ENCODE results near the gene NPY2R.

Gene NPY2R

GRCh38 chr4:155208258-155209054 is at the start of gene NPY2R:
Gene NPY2R (plus strand): TSS chr4:155208636. CDS start chr4:155213940, 5,304 bp downstream.
- no peaks in the 10 kb centered on the region for H4K20me1 ChIP-seq (ENCODE audit: insufficient read depth, low read length)
- no peaks in the 10 kb centered on the region for H3K27me3 ChIP-seq (ENCODE audit: insufficient read depth, low read length)
- TF ChIP-seq CTCF (IDR thresholded peaks at IDR 0.05; ENCODE audit: low read length): no peak
- TF ChIP-seq EZH2 (IDR thresholded peaks at IDR 0.05; ENCODE audit: borderline replicate concordance, low read length): no peak
- H3K79me2 ChIP-seq (ENCODE audit: insufficient read depth, low read length): no peaks in the 10 kb centered on the region
- H3K9me3 ChIP-seq (ENCODE audit: low read length): no peaks in the 10 kb centered on the region
- no peak within 1 kb of the TSS for H3K4me3 ChIP-seq (ENCODE audit: low read depth, low read length, poor library complexity, severe bottlenecking)
- no peak within 1 kb of the TSS for H3K27ac ChIP-seq (ENCODE audit: low read depth, low read length, poor library complexity, severe bottlenecking)
- H3K36me3 ChIP-seq (ENCODE audit: insufficient read depth, low read length): no peaks in the 10 kb centered on the region
- no peaks in the 10 kb centered on the region for H3K9me2 ChIP-seq (ENCODE audit: low read depth, low read length)
- no peak within 1 kb of the TSS for H3K4me2 ChIP-seq (ENCODE audit: low read length)
- H3F3A ChIP-seq (ENCODE audit: insufficient read depth, low read length): no peaks in the 10 kb centered on the region
- H3K4me1 ChIP-seq (ENCODE audit: insufficient read depth, low read length, severe bottlenecking): no peaks in the 10 kb centered on the region
- H2AFZ ChIP-seq (ENCODE audit: low read length): no peak within 1 kb of the TSS
- H3K9ac ChIP-seq (ENCODE audit: low read length): no peak within 1 kb of the TSS

- TF ChIP-seq CTCF (IDR thresholded peaks at IDR 0.05; ENCODE audit: low read length) (no peak), EZH2 (IDR thresholded peaks at IDR 0.05; ENCODE audit: borderline replicate concordance, low read length) (no peak)
- H3K79me2 ChIP-seq (ENCODE audit: insufficient read depth, low read length): no peaks in the 10 kb centered on the region
These were observed 47.1 kb upstream of the NPY2R start for GRCh38 chr4:155161357-155161756.

GRCh38 chr4:155164718-155165117 is 43.7 kb upstream of the NPY2R start:
- no peak overlapping the region for H2AFZ ChIP-seq (ENCODE audit: low read length)
- H3K9me3 ChIP-seq (ENCODE audit: low read length): no peaks in the 10 kb centered on the region
- H3K9ac ChIP-seq (ENCODE audit: low read length): no peak overlapping the region
- H4K20me1 ChIP-seq (ENCODE audit: insufficient read depth, low read length): no peaks in the 10 kb centered on the region
- H3K9me2 ChIP-seq (ENCODE audit: low read depth, low read length): no peaks in the 10 kb centered on the region
- H3K79me2 ChIP-seq (ENCODE audit: insufficient read depth, low read length): no peaks in the 10 kb centered on the region
- H3K27me3 ChIP-seq (ENCODE audit: insufficient read depth, low read length): no peaks in the 10 kb centered on the region
- H3K4me1 ChIP-seq (ENCODE audit: insufficient read depth, low read length, severe bottlenecking): no peaks in the 10 kb centered on the region
- H3K36me3 ChIP-seq (ENCODE audit: insufficient read depth, low read length): no peaks in the 10 kb centered on the region
- no peak overlapping the region for H3K27ac ChIP-seq (ENCODE audit: low read depth, low read length, poor library complexity, severe bottlenecking)
- H3F3A ChIP-seq (ENCODE audit: insufficient read depth, low read length): no peaks in the 10 kb centered on the region
- H3K4me2 ChIP-seq (ENCODE audit: low read length): no peak overlapping the region
- H3K4me3 ChIP-seq (ENCODE audit: low read depth, low read length, poor library complexity, severe bottlenecking): no peak overlapping the region
- TF ChIP-seq CTCF (IDR thresholded peaks at IDR 0.05; ENCODE audit: low read length) (no peak), EZH2 (IDR thresholded peaks at IDR 0.05; ENCODE audit: borderline replicate concordance, low read length) (no peak)

More at GRCh38 chr4:155161357-155161756, 47.1 kb upstream of the NPY2R start:
- H3F3A ChIP-seq (ENCODE audit: insufficient read depth, low read length): no peaks in the 10 kb centered on the region
- H3K4me3 ChIP-seq (ENCODE audit: low read depth, low read length, poor library complexity, severe bottlenecking): no peak overlapping the region
- H3K27me3 ChIP-seq (ENCODE audit: insufficient read depth, low read length): no peaks in the 10 kb centered on the region
- H3K9ac ChIP-seq (ENCODE audit: low read length): no peak overlapping the region
- no peak overlapping the region for H3K4me2 ChIP-seq (ENCODE audit: low read length)
- H3K36me3 ChIP-seq (ENCODE audit: insufficient read depth, low read length): no peaks in the 10 kb centered on the region
- H3K4me1 ChIP-seq (ENCODE audit: insufficient read depth, low read length, severe bottlenecking): no peaks in the 10 kb centered on the region
- H2AFZ ChIP-seq (ENCODE audit: low read length): no peak overlapping the region
- H3K9me3 ChIP-seq (ENCODE audit: low read length): no peaks in the 10 kb centered on the region
- no peaks in the 10 kb centered on the region for H4K20me1 ChIP-seq (ENCODE audit: insufficient read depth, low read length)
- no peak overlapping the region for H3K27ac ChIP-seq (ENCODE audit: low read depth, low read length, poor library complexity, severe bottlenecking)
- no peaks in the 10 kb centered on the region for H3K9me2 ChIP-seq (ENCODE audit: low read depth, low read length)
